AML-193 (cell line): ENCODE data around the gene SRSF3.
A peak's percentile ranks its signal among the peaks of the same experiment; 100 is the strongest.
"Not testable (repeated sequence)": the region's sequence is repeated elsewhere in the genome, so short reads cannot be mapped to it uniquely, and the experiment has no call there.

Experiments used
- DNase-seq, 2 experiments: peaks; one replicate each; lab custom pipeline; 2025; lab: John Stamatoyannopoulos, UW

The SRSF3 gene

DNA sequence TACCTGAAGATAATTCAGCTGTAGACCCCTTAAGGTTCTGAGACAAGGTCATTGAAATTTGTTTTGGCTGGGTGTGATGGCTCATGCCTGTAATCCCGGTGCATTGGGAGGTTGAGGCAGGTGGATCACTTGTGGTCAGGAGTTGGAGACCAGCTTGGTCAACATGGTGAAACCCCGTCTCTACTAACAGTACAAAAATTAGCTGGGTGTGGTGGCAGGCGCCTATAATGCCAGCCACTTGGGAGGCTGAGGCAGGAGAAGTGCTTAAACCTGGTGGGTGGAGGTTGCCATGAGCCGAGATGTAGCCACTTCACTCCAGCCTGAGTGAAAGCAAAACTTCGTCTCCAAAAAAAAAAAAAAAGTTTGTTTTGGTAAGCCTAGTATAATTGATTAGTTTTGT, 11.0 kb downstream of the SRSF3 start:
- DNase-seq: no peak

DNA sequence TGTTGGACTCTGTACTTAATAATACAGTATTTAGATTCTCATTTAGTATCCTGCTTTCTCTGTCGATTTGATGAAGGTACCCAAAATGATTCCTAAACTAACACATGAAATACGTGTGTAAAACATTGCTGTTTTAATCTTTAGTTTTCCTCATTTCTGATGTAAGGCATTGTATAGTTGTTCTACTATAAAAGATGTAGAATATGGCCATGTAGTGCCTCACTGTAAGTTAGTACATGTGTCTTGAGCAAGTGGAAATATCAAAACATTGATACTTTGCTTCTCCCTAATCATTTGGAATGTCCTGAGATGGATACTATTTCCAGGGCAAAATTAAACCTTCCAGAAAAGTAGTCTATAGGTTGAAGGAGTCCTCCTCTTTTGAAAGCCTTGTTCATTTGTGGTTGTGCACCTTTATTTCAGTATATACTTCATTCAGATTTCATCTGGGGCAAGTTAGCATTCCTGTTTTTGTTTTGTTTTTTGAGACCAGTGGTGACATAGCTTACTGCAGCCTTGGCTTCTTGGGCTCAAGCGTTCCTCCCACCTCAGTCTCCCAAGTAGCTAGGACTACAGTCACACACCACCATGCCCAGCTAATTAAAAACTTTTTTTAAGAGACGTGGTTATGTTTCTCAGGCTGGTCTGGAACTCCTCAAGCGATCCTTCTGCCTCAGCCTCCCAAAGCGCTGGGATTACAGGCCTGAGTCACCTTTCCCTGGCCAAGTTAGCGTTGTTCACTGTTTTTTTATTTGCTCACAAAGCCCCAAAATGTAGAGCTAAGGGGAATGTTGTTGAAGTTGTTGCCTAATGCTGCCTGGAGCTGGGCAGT, 11.6 kb downstream of the SRSF3 start:
- no peak for DNase-seq

DNA sequence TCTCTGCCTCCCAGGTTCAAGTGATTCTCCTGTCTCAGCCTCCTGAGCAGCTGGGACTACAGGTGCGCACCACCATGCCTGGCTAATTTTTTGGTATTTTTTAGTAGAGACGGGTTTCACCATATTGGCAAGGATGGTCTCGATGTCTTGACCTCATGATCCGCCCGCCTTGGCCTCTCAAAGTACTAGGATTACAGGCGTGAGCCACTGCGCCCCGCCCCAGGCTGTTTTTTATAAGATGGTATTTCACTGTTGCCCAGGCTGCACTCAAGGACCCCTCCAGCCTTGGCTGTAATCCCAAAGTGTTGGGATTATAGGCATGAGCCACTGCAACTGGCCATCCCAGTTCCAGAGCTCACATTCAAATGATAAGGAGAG, 13.1 kb downstream of the SRSF3 start:
- DNase-seq: not testable (repeated sequence)

- DNase-seq: no peak
Measured at GRCh38 chr6:36607683-36608386, 13.7 kb downstream of the SRSF3 start.

- no peak for DNase-seq
Measured at GRCh38 chr6:36608788-36609563, 14.8 kb downstream of the SRSF3 start.

DNA sequence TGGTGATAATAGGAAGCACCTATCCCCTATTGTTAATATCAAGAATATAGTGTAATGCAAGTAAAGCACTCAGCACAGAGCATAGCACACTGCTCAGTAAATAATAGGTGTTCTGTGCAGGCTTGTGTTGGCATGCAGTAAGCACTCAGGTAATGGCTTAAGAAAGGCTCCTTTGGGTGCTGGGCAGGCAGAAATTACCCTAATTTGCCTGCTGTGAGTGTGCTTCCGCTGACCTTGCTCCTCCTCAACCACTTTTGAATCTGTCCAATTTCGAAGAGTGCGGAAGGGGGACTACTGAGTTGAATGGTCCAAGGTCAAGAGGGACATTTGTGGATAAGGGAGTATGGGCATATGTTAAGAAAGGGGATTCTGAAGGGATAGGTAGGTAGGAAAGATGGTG, 15.4 kb downstream of the SRSF3 start:
- DNase-seq: no peak

DNA sequence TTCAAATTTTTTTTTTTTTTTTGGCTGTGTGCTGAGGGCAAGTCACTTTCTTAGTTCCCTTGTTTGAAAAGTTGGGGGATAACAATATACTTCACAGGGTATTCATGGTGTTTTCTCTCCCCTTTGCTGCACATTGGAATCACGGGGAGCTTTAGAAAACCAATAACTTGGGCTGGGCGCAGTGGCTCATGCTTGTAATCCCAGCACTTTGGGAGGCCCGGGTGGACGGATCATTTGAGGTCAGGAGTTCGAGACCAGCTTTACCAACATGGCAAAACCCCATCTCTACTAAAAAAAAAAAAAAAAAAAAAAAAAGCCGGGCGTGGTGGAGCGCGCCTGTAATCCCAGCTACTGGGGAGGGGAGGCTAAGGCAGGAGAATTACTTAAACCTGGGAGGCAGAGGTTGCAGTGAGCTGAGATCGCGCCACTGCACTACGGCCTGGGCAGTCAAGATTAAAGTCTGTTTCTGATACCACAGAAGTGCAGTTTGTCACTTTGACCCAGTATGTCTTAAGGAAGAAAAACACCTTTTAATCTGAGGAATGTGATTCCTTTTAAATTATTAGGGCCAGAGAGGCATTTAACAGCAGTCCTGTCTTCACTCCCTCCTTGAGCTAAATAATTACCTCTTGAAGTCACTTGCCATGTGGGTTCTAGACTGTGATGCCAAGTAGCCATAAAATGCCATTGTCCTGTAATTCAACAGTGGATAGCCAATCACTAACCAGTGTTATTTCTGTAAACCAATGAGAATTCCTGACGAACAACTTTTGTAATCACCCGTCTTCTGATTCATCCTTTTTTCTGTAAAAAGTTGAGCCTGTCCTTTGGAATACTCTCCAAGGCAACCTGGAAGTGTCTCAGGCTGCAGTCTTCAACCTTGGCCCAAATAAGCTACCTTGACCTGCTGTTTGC, 16.1 kb downstream of the SRSF3 start:
- no peak for DNase-seq

DNA sequence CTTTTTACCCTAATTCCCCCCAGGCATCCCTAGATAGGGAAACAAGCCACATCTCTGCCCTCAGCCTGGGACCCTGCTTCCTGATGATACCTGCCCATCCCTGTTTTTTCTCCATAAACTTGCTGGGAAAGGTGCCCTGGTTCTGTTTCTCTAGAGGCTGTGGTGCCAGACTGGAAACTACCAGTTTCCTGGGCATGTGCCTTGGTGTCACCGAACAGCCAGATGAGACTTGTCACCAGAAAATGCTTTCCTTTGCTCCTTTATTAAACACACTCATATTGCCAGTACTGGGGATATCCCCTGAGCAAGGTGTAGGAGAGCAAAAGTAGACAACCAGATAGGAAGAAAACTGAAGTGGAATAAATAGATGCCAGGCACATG, 16.8 kb downstream of the SRSF3 start:
- no peak for DNase-seq

GRCh38 chr6:36611679-36612078, 17.5 kb downstream of the SRSF3 start:
- not testable (repeated sequence) for DNase-seq

GRCh38 chr6:36612101-36612625, 18.0 kb downstream of the SRSF3 start:
- DNase-seq: no peak

GRCh38 chr6:36613200-36613995, 19.2 kb downstream of the SRSF3 start:
- DNase-seq: no peak

DNA sequence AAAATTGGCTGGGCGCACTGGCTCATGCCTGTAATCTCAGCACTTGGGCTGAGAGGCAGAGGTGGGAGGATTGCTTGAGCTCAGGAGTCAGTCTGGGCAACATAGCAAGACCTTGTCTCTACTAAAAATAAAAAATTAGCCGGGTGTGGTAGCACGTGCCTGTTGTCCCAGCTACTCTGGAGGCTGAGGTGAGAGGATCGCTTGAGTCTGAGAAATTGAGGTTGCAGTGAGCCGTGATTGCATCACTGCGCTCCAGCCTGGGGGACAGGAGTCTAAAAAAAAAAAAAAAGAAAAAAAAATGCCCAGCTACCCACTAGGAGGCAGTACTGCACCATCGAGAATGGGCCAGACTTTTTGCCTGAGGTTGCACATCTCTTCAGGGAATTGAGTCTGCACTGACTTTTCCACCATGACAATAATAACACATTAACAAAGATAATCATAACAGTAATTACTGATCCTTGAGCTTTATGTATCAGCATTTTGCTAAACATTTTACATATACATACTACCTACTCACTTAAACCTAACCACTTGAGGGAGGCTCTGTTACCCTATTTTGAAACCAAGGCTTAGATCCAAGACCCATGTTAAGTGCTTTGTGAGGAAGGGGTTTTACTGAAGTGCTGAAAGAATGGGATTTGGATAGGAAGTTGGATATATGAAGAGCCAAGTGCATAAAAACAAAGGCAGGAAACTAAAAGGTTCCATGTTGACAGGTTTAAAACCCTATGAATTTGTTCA, 21.0 kb downstream of the SRSF3 start:
- DNase-seq: peak; percentile 77 to 81

GRCh38 chr6:36616893-36617521, 22.8 kb downstream of the SRSF3 start:
- DNase-seq: no peak

DNA sequence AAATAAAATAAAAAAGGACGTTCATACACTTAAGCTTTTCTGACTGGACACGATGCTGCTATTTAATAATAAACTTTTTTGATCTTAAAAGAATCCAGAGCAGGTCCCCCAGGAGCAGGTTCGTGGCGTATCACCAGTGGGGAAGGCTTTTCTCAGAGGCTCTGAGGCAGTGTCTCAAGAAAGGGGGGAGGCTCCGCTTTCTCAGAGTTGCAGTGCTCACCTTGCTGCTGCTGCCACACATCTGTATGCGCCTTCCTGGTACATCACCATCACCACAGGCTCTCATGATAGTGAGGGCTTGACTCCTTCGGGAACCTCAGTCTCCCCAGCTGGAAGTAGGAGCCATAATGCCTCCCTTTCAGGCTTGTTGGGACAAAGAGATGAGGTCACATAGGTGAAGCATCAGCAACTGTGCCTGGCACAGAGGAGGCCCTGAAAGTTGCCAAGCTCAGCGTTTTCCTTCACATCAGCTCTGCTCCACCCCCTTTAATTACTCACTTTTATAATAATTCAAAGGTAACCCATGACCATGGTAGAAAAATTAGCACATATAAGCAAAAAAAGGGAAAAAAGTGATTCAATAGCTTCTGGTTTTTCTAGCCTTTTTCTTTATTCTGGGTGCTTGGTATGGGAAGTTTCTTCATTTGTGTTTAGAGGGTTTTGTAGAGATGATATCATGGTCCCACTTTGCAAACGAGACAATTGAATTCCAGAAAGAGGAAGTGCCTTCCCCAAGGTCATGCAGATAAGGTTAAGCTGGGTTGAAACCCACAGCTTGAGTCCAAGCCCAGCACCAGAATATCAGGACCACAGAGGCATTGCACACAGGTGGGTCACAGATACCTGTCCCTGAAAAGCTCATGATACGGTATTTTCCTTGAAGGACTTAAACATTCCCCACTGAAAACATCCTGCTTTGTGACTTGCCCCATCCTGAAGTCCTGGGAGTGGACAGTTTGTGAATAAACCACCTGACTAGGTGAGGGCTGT, 24.5 kb downstream of the SRSF3 start:
- DNase-seq: peak; percentile 48 to 55

DNA sequence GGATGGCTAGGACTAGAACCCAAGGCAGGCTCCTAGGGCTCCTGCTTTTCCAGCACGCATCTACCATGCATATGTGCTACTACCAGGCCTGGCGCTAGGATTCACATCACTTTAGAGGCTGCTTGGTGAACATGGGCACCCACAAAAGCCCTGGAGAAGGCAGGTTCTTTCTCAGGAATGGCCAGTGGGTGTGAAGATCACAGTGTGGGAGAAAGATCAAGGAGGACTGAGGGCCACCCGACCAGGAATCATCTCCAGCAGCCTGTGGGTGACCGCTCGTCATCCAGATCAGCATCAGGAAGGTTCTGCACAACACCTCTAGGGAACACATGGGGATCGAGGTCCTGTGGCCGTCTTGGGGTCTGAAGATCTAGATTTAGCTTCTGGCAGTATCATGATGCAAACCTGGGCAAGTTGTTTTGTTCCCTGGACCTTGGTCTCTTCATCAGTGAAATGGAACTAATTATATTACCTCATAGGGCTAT, 27.3 kb downstream of the SRSF3 start:
- no peak for DNase-seq

DNA sequence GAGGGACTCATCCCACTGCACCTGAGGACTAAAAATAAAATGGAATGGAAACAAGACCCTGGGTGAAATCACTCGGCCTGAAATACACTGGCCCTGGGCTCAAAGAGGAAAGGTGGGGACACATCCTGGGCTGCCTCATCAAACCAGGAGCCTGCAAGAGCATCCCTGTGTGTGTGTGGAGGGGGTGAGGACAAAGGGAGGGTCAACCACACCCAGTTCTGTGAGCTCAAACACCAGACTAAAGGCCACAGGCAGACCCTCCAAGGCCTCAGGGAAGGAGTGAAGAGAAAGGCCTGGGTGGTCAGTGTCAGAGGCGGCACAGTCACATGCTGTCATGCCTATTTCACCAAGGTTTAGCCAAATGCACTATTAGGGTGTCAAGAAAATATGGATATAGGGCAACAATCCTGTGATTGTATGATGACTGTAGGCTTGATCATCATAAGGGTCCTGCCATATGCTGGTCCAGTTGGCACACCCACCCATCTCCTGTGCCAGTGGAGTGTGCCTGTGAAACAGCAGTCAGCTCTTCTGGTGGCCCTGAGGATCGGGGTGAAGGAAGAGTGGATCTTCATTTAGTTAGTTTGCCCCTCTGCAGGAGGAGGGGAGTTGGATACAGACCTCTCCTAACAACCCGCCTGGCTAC, 28.9 kb downstream of the SRSF3 start:
- DNase-seq: no peak
